ENCODE results near the gene ABCA2. TPM values are rescaled to one million over a fixed set of nuclear protein-coding genes. Genes with fewer than 3 reads are reported as not detected.

ABCA2 gene
- total RNA-seq, 1 donor from 2014 or later = 45.0 TPM

DNA sequence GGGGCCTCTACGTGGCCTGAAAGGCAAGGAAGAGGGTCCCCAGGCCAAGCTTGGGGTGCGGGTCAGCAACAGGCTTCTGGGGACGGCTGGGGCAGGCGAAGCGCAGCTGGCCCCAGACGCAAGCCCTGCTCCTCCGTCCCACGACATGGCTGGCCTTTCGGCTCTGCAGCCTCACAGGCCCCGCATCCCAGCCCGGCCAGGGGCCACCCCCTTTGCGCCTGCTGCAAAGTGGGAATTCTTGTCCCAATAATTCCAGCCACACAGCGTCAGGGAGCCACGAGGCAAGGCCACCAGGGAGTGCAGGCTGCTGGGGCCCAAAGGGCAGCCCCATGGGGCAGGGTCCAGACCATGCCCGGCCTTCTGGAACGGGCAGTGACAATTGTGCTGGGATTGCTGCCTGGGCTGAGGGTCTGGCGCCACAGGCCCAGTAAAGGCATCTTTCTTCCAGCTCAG lies 26.9 kb upstream of the ABCA2 start:
- Histone ChIP-seq H3K27ac (peak overlapping the region; percentile 46), H3K4me3 (no peak overlapping the region), H3K27me3 (ENCODE audit: low read depth) (peaks cover 47% of the 10 kb centered on the region), H3K36me3 (no peaks in the 10 kb centered on the region), H3K9me3 (no peaks in the 10 kb centered on the region), H3K4me1 (peaks cover 30% of the 10 kb centered on the region)
- TF ChIP-seq, protein P1, sequence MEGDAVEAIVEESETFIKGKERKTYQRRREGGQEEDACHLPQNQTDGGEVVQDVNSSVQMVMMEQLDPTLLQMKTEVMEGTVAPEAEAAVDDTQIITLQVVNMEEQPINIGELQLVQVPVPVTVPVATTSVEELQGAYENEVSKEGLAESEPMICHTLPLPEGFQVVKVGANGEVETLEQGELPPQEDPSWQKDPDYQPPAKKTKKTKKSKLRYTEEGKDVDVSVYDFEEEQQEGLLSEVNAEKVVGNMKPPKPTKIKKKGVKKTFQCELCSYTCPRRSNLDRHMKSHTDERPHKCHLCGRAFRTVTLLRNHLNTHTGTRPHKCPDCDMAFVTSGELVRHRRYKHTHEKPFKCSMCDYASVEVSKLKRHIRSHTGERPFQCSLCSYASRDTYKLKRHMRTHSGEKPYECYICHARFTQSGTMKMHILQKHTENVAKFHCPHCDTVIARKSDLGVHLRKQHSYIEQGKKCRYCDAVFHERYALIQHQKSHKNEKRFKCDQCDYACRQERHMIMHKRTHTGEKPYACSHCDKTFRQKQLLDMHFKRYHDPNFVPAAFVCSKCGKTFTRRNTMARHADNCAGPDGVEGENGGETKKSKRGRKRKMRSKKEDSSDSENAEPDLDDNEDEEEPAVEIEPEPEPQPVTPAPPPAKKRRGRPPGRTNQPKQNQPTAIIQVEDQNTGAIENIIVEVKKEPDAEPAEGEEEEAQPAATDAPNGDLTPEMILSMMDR (IDR thresholded peaks at IDR 0.05) = no peak
- no peak for ATAC-seq
- no peak for DNase-seq
- intact Hi-C loops (cut with DNase I) = no loop called here

DNA sequence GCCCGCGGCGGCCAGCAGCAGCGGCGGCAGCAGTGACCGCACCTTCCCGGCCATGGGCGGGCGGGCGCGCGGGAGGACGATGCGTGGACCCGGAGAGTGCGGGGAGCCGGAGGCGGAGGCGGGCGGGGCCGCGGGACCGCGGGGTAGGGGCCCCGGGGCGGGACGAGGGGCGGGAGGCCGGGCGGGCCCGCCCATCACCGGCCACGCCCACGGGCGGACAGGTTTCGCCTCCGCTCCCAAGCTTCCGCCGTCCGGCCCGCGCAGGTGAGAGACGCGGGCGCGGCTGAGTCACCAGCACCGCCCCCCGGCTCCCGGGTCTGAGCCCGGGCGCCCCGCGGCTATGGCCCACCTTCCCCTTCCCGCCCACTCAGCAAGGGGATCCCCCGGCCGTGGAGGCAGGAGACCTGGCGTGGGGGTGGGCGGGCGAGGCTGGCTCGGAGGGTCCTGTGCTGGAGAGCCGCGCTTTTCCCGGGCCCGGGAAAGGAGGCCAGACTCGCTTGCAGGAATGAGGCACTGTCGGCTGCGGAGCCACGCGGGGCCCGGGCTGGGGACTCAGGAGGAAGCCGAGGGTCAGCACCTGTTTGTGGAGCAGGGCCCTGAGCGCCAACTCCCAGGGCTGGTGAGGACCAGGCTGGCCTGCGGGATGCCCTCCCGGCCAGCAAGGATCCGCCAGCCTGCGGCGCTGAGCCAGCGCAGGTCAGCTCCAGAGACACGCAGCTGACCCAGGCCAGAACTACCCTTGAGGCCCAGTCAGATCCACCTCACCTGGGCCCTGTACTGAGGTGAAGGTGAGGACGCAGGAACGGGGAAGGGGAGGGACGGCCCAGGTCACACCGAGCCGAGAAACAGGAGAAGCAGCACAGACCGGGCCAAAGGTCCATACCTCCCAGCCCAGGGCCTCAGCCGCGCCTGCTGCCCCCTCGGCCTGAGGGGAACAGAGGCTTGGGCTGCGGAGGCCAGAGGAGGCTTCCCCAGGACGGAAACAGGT lies 26.2 kb upstream of the ABCA2 start, which contains the start of gene ENTPD2:
TSS of gene ENTPD2 (minus strand) at position 118 of the 988 bp plus-strand sequence. CDS start at position 54, 64 bp downstream.
- intact Hi-C loops (cut with DNase I) = no loop called here
- no peaks in the 10 kb centered on the region for H3K9me3 ChIP-seq
- peak within 1 kb of the TSS; percentile 51 for H3K4me3 ChIP-seq
- TF ChIP-seq, protein P1 (IDR thresholded peaks at IDR 0.05) = no peak
- no peak within 1 kb of the TSS for H3K27ac ChIP-seq
- peaks cover 30% of the 10 kb centered on the region for H3K4me1 ChIP-seq
- ATAC-seq (peak; percentile 70 to 90), DNase-seq (peak; percentile 75)
- H3K27me3 ChIP-seq (ENCODE audit: low read depth) = peaks cover 53% of the 10 kb centered on the region
- H3K36me3 ChIP-seq = no peaks in the 10 kb centered on the region

DNA sequence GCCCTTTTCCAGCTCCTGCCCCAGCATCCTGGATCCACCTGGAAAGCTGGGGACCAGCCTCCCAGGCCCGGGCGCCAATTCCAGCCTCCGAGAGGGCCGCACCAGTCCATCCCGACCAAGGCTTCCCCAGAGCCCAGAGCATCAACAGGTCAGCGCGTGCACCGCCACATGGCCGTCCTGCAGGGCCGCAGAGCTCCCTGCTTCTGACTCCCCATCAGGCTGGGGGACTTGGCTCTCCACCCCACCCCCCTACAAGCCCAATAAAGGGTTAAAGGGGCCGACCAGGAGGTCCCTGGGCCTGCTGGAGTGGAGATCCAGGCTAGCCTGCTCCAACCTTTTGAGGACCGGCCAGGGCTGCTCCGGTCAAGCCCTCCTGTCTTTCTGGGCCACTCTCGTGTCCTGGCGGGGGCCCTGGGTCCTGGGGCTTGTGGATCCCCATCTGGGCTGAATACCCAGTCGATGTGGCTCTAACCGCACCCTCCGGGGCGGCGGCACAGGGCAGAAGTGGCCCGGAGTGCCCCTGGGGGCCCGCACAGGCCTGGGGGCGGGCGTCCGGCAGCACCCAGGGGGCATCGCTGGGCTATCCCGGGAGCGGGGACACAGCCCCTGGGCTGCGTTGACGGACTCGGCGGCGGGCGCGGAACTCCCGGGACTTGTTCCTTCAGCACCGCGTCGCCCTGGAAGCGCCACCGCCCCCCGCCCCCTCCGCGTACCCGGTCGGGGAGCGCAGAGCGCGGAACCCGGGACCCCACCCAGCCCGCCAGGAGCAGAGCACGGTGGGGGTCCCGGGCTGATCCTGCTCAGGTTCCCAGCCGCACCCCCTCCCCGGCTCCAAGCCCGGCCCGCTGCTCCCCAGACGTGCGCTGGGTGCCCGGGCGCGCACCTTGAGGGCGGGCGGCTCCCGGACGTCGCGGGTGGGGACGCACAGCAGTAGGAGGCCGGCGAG lies 25.2 kb upstream of the ABCA2 start:
- Histone ChIP-seq H3K27ac (no peak overlapping the region), H3K27me3 (ENCODE audit: low read depth) (peaks cover 62% of the 10 kb centered on the region), H3K36me3 (no peaks in the 10 kb centered on the region), H3K4me3 (peak overlapping the region; percentile 51), H3K4me1 (peaks cover 30% of the 10 kb centered on the region), H3K9me3 (no peaks in the 10 kb centered on the region)
- TF ChIP-seq, protein P1 (IDR thresholded peaks at IDR 0.05) = no peak
- ATAC-seq (peak; percentile 6 to 31), DNase-seq (no peak)
- intact Hi-C loops (cut with DNase I) = no loop called here

DNA sequence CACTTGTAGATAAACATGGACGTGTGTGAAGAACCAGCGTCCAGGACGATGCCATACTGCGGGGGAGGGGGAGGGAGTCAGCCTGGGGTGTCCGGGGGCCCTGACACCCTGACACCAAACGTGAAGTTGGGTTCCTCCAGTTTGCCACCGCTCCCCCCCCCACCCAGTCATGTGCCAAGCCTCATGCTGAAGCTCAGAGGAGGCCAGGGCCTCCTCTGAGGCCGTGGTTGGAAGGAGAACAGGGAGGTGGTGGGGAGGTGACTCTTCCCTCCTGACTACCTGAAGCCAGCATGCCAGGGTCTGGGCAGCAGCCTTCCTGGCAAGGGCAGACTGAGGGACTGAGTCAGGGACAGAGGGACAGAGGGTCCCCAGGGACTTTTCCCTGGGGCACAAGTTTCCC lies 24.3 kb upstream of the ABCA2 start:
- TF ChIP-seq, protein P1 (IDR thresholded peaks at IDR 0.05) = no peak
- ATAC-seq (no peak), DNase-seq (no peak)
- intact Hi-C loops (cut with DNase I) = no loop called here
- H3K4me3 ChIP-seq = no peak overlapping the region
- H3K9me3 ChIP-seq = no peaks in the 10 kb centered on the region
- H3K4me1 ChIP-seq = peaks cover 30% of the 10 kb centered on the region
- no peak overlapping the region for H3K27ac ChIP-seq
- no peaks in the 10 kb centered on the region for H3K36me3 ChIP-seq
- H3K27me3 ChIP-seq (ENCODE audit: low read depth) = peaks cover 72% of the 10 kb centered on the region

DNA sequence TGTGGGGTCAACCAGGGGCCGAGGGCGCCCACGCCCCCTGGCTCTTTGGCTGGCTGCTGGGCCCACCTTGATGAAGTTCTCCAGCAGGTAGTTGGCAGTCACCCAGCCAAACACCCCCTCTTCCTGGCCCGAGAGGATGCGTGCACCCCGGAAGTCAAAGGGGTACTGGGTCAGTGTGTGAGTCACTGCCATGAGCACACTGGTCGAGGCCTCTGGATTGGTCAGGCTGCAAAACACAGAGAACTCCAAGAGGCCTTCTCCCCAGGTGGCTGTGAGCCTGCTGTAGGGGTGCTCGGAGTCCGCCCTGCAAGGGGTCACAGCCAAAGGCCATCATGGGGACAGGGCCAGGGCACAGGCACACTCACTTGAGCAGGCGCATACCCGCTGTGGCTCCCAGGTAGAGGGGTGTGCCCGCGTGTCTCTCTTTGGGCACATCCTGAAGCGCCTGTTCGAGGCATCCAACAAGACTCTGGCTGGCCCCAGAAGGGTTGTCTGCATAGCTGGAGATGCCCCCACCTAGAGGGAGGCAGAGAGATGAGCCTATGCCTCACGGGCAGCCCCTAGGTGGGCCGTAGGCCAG lies 23.2 kb upstream of the ABCA2 start:
- H3K27me3 ChIP-seq (ENCODE audit: low read depth) = peaks cover 83% of the 10 kb centered on the region
- H3K9me3 ChIP-seq = no peaks in the 10 kb centered on the region
- TF ChIP-seq, protein P1 (IDR thresholded peaks at IDR 0.05) = no peak
- no peak for DNase-seq
- no peak for ATAC-seq
- no peak overlapping the region for H3K27ac ChIP-seq
- intact Hi-C loops (cut with DNase I) = no loop called here
- H3K4me3 ChIP-seq = no peak overlapping the region
- H3K4me1 ChIP-seq = peaks cover 36% of the 10 kb centered on the region
- H3K36me3 ChIP-seq = no peaks in the 10 kb centered on the region

All from lower lobe of right lung (tissue), 2 donors.